ENCODE results near the gene XXYLT1.
"Not testable (repeated sequence)": the region's sequence is repeated elsewhere in the genome, so short reads cannot be mapped to it uniquely, and the experiment has no call there.

The XXYLT1 gene

DNA sequence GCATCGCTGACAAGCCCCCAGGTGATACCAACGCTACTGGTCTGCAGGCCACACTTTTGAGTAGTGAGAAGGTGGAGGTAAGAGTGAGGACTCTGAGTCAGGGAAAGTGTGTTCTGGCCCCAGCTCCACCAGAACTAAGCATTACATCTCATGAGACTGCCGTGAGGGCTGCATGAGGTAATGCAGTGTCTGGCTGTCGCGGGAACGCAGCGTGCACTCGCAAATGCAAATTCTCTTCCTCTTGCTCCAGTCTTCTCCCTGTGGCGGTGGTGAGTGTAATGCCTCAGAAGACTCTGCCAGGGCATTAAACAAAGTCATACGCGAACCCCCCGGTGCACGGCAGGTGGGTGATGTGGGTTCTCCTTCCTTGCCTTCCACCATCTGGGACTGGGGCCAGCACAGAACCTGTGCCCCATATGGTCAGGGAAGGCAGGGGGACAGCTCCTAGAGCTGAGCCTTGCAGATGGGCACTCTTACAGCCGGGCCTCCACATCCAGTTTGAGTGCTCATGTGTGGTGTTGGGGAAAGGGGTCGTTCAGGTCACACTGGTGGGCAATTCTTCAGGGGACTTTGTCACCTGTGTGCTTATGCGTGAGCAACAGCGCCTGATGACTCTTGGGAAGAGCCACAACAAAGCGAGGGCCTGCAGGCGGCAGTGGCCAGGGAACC lies 175.8 kb downstream of the XXYLT1 start:
- DNase-seq = no peak

DNA sequence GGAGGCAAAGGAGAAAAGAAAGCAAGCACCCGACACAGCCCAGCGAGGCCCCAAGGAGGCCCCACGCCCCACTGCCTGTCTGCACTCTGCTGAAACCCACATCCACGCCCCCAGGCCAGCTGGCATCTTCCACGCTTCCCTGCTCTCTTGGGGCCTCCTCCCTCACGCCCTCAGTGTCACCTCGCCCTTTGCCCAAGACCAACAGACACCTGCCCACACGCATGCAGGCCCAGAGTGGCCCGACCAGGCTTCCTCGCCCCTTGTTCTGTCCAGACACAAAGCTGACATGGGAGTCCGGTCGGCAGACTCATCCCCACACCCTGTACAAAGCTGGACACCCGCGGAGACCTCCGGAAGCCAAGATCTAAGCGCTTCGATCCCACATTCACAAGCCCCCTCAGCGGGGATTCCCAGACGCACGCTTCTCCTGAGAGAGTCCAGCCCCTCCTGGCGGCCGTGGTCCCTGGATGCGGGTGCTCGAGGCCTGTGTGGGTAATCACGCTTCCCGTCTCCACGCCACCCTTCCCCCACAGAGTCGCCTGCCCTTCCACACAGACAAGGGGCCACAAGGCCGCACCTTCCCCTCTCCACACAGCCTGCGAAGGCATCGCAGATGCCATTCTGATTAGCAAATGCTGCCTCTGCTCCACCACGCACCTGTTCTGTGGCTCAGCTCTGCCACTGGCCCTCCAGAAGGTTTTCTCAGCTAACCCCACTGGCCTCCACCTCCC lies 176.6 kb downstream of the XXYLT1 start:
- DNase-seq = no peak

DNA sequence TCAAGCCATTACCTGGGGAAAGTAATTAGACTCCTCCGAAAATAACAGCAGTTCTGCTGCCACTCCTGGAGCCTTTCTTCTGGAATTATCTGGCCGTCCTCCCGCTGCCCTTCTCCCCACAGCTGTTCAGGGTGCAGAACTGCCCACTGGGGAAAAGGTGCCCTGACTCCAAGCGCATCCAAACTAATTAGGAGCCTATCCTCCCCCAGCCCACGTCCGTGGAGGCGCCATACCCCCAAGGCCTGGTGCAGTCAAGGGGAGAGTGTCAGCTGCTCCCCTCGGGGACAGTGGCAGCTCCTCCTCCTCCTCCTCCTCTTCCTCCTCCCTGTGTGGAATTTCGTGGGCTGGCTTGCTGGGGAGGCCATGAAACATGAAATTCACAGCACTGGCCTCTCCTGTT lies 177.2 kb downstream of the XXYLT1 start:
- no peak for DNase-seq

DNA sequence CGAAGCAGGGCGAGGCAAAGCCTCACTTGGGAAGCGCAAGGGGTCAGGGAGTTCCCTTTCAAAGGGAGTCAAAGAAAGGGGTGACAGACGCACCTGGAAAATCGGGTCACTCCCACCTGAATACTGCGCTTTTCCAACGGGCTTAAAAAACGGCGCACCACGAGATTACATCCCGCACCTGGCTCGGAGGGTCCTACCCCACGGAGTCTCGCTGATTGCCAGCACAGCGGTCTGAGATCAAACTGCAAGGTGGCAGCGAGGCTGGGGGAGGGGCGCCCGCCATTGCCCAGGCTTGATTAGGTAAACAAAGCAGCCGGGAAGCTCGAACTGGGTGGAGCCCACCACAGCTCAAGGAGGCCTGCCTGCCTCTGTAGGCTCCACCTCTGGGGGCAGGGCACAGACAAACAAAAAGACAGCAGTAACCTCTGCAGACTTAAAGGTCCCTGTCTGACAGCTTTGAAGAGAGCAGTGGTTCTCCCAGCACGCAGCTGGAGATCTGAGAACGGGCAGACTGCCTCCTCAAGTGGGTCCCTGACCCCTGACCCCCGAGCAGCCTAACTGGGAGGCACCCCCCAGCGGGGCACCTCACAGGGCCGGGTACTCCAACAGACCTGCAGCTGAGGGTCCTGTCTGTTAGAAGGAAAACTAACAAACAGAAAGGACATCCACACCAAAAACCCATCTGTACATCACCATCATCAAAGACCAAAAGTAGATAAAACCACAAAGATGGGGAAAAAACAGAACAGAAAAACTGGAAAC lies 182.9 kb downstream of the XXYLT1 start:
- DNase-seq = not testable (repeated sequence)

DNA sequence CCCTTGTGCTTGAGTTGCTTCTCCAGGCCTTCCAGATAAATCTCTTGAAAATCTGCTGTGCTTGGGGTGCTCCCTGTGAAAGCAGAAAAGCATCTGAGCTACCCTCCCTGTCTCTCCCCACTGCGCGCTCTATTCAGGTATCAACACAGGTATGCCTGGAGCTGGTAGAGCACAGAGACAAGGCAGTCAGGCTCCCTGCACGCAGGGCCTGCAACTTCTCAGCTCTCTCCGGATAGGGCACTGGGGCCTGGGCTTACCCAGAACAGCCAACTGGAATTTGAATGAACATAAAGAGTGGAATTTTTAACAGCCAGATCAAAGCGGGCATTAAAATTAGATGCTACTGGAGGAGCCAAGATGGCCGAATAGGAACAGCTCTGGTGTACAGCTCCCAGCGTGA lies 183.6 kb downstream of the XXYLT1 start:
- DNase-seq = no peak

DNA sequence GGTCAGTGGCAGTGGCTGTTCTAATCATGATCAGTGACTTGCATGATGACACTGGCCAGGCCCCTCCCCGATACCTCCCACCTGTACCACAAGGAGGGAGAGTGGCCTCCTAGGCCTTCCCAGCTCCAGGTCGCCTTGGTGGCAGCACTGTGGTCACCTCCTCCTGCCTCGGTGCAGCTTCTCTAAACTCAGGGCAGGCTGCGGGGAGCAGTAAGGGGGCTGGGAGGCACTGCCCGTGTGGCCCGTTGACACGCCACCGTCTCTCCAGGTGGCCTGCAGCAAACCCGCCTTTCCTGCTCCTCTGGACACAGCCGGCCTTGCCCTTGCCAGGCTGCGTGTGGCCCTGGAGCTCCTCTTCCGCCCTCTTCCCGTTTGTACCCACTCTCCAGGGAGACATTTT lies 184.1 kb downstream of the XXYLT1 start:
- no peak for DNase-seq

DNA sequence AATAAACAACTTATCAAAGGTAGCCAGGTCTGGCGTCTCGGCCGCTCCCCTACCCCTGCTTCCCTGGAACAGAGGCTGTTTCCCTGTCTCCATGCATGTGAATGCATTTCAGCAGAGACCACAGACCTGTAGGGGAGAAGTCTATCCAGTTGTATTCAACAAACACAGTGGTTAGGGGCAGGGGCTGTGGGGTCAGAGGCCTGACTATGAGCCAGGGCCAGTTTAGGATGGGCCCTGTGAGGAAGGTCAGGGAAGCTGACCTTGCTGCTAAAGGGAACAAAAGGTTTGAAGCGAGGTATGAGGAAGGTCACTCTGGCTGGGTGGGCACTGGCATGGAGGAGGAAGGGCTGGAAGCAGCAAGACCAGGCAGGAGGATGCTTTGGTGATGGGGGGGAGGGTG lies 184.6 kb downstream of the XXYLT1 start:
- no peak for DNase-seq

DNA sequence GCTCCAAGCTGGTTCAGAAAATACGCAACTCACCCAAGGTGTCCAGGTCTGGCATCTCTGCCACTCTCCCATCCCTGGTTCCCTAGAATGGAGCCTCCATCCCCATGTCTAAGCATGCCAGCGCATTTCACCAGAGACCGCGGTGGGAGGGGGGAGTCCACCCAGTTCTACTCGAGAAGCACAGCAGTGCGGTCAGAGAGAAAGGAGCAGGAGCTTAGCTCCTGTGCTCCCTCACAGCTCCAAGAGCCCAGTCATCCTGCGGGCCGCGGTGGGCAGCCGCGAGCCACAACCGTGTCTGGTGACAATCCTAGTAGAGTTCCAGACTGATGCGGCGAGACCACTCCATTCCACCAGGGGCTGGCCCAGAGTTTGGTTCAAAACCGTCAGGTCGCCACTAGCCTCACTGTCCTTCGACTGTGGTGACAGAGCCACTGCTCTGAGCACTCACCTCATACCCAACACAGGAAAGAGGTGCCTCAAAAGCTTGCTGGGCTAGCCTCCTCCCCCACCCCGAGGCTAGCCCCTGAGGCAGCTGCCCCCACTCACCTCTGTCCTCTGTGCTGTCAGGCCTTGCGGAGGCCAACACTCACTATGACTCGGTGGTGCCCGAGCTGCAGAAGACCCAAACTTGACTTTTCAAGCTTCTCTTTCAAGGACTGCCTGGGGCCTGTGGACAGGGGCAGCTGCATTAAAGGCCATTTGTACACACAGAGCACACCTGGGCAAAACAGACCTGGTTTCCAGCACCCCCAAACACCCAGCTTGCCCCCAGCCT lies 185.4 kb downstream of the XXYLT1 start:
- no peak for DNase-seq

DNA sequence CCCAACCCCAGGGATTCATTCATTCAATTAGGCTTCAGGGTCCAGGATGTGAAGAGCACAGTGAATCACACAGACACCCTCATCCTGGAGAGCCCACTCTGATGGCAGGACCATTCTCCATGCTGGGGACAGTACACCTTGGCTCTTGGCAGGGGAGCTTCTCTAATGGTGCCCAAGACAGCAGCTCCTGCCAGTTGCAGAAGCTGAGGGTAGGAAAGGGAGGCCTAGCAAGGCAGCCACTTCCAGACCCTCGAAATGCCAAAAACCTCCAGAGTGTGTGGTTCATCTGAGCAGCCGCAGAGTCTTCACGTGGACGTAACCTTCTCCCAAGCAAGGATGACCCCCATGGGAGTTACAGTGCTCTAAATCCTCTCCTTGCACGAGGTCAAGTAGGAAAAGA lies 186.2 kb downstream of the XXYLT1 start:
- DNase-seq = no peak

DNA sequence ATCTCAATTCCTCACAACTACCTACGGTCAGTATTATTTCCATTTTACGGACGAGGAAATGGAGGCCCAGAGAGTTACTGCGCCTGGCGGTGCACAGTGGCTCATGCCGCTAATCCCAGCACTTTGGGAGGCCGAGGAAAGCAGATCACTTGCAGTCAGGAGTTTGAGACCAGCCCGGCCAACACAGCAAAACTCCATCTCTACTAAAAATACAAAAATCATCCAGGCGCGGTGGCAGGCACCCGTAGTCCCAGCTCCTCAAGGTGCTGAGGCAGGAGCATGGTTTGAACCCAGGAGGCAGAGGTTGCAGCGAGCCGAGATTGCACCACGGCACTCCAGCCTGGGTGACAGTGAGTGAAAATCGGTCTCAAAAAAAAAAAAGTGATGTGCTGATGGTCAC lies 187.3 kb downstream of the XXYLT1 start:
- no peak for DNase-seq

DNA sequence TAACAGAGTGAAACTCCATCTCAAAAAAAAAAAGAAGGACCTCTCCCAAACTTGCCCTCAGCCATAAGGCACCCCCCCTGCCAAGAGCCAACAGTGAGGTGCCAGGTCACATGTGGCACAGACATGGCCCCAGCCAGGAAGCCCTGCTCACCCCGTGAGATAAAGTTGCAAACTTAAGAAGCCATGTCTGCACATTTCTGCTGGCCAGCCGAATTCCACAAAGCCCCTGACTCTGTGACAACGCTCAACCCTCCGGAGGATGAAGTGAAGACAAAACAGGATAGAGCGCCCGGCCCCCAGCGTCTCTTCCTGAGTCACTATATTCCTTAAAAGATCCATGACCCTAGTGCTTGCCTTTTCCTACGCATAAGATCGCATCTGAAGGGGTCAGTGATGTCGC lies 188.1 kb downstream of the XXYLT1 start:
- no peak for DNase-seq

DNA sequence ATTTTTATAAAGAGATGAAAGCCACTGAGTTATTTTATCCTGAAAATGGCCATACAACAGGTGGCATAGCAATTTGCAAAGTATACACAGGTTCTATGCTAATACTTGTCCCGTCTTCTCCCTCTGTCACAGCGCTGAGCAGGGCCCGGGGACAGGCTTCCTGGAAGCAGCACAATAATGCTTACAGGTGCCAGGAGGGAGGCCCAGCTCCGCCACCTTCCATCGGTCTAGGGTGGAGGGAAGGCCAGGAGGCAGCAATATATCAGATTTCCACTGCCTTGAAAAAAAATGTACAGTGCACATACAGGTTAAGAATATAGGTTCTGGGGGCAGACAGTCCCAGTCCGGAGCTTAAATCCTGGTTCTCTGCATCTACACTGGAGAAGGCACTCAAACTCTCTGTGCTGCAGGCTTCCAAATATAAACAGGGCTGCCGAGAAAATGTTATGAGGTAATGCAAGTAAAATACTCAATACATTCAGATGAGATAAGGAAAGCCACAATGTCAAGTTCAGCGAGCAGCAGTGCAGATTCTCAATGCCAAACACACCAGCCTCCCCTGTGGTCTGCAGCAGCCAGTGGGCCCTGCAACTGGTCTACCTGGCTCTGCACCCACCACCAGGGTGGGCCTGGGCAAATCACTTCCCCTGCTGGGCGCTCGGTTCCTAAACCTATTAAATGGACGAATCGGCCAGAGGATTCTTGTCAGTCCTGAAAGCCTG lies 189.6 kb downstream of the XXYLT1 start:
- DNase-seq = no peak

DNA sequence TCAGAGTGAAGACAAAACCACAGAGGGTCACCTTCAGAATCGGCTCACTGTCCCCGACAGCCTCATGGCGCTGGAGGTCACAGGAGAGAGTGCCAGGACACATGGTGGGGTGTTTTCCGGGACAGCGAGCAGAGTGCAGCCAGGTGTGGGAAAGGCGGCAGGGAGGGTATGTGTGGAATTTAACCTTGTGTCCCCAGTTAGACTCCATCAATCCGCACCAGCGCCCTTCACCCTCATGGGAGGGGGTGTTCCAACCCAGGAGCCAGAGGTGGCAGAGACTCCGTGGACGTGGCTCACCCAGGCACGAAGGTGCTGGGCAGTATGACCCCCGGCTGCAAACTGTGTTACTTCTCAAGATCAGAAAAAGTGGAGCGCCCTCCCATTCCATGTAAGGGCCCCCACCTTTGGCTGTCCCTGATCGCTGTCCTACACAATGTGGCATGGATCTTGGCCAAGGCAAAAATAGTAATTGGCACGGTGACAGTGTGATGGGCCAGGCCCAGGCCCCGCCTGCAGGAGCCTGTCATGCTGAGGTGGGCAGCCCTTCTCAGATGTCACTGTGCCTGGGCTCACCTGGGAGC lies 190.3 kb downstream of the XXYLT1 start:
- no peak for DNase-seq

DNA sequence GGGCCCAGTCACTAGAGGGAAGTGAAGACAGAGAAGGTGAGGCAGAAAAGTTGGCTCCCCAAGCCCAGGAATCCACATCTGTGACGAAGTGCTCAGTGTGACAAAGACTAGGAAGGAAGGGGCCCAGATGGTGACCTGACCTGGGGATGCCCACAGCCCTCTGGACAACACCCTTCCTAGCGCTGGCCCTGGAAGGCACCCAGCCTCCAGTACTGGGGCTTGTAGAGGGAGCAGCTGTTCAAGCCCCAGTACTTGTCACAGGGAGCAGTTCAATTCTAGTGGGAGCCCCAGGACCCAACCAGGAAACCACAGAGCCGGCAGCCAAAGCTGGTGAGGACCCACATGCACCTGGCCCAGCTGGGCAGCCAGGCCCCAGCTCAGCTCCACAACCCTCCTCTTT lies 190.8 kb downstream of the XXYLT1 start:
- no peak for DNase-seq

DNA sequence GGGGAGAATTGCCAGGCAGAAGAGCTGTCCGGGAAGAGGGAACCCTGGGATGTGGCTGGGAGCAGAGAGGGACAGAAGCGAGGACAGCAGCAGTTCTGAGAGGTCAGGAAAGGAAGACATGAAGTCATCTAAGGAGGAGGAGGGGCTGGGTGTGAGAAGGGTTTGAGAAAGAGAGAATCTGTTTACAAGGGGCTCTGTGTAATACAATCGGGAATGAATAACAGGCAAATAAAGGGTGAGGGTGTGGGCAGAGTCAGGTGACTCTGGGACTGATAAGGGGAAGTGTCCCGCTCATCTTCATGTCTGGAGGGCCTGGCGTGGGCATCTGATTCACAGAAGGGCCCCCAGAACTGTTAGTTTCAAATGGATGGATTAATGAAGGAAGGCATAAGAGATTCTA lies 191.3 kb downstream of the XXYLT1 start:
- no peak for DNase-seq

DNA sequence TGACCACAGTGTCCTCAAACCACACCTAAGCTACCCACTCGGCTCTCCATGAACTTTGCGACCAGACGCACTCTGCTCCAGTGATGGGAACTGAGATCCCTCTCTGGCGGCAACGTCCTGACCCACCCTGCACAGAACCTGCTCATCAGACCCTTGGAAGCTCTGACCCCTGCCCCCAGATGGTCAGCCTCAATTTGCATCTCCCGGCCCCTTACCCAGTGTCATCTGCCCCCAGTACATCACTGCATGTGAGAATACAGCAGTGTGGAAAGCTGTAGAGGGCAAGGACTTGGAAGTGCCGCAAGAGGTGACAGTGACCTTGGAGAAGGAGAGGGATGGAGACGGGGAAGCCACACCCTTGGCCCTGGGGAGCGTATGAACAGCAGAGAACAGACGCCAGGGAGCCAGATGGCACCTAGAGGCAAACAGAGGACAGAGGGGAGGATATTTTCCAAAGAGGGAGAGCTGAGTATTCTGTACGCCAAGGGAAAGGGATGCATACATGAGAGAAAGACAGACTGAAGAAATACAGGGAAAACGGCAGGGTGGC lies 192.0 kb downstream of the XXYLT1 start:
- DNase-seq = no peak

DNA sequence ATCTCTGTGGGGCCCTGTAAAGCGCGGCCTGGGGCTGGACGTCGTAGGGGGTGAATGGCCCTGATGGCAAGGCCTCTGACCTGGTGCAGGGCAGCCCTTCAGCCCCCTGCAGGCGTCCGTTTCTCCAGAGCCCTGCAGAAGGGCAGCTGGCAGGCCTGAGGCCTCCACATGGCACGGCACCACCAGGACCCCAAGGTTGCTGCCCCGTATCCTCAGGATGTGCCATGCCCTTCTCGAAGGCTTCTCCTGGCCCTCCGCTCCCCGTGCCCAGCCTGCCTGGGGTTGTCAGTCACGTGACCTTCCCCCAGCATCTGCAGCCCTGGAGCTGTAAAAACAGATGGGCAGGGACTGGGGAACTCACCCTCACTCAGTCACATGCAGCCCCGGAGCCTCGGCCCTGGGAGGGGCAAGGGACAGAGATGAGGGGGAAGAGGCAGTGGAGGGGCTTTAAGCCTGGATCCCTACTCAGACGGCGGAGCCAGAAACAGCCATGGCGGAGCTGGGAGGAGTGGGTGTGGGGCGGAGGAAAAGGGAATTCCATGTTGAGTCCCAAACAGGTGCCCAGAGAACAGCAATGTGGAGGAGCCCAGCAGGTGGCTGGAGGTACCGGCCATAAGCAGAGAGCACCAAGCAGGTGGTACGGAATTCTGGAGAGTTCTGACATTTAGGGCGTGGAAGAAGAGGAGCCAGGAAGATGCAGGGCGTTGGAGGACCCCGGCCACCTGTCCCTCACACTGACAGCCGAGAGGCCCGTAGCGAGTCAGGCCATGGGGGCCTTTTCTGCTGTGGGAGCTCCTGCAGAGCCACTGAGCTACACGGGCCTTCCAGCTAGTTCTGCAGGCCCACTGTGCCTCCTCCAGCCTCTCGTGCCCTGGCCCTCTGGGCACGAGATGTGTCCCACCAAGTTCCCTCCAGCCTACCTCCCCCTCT lies 193.1 kb downstream of the XXYLT1 start:
- no peak for DNase-seq

DNA sequence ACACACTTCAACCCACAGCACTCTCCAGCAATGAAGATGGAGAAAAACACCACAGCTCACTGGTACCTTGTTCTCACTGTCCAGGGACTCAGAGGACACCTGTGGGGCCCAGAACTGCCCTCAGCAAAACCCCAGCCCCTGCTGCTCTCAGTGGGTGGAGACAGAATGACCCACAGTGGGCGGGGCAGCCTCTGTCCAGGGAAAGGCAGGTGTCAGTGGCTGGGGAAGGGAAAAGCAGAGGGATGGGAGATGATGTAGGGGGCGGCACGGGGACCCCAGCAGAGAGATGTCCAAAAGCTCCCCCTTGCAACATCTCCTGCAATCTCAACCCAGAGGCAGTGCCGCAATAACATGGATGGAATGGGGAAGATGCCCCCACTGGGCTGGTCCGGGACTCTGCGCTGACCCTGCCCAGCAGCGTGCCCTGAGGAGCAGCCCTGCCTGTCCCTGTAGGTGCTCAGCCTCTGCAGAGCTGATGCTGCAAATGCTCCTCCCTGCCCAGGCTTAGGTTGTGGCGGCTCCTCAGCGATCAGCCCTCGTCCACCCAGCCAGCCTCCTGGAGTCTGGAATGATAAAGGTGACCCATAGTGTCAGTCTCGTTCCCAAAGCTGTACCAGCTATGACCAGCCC lies 193.9 kb downstream of the XXYLT1 start:
- no peak for DNase-seq

DNA sequence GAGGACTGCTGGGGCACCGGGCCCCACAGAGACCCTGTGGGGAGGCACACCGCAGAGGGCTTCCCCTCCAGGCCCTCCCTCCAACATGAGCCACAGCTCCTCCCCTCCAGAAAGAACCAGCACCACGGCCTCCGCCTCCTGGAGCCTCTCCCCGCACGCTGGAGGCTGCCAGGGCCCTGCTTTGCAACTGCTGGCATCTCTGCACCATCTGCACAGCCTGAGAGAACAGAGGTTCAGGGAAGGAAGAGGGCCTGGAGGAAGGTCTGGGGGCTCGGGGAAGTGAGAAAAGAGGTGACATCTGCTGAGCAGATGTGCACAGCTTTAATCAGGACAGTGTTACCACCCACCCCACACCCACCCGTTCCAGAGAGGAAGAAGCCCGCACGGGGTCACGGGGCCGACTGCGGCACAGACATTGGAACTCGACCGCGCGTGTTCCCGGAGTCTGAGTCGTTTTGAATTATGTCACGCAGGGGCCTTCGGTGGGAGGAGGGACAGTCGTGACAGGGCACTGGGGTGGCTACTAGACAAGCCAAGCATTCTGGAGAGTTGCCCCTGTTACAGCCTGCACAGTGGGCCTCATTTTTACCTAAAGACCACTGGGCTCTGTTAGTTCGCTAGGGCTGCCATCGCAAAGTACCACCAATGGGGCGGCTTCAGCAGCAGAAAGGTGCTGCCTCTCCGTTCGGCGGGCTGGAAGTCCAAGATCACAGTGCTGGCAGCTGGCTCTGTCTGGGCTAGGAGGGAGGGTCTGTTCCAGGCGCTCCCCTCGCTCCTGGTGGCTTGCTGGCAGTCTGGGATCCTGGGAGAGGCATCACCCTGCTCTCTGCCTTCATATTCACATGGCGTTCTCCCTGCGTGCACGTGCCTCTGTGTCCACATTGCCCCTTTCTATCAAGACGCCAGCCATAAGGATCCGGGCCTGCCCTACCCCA lies 194.8 kb downstream of the XXYLT1 start:
- DNase-seq = no peak

Measured in T-helper 1 cell (primary cell).